NCI-H2227 (cell line): ENCODE results near the gene TRAPPC12.
"Not testable (repeated sequence)": the region's sequence is repeated elsewhere in the genome, so short reads cannot be mapped to it uniquely, and the experiment has no call there.

ENCODE experiments used
- DNase-seq: peaks from one replicate; lab custom pipeline; 2025; ENCODE audit not compliant: unreplicated experiment; lab: John Stamatoyannopoulos, UW

Gene TRAPPC12

GRCh38 chr2:3498783-3499394 lies 119.4 kb downstream of the TRAPPC12 start:
- no peak for DNase-seq

DNA sequence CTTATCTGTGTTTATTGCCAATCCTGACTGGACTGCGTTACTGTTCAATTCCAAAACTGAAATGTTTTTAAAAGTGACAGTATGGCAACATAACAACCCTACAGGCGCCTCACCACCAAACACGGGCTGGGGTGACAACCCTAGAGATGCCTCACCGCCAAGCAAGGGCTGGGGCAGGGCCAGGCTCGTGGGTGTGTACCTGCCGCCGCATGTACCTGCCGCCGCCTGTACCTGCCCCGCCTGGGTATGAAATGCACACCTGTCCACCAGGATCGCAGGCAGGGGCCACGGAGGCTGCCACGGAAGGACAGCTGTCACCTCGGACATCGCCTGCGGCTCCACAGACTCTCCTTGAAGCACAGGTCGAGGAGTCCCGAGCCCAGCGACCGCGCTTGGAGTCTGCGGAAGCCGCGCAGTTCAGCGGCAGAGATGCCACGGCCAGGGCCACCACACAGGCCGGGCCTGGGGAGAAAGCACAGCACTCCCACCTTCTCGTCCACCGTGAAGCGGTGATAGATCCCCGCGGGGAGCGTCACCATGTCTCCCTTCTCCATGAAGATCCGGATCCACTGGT lies 120.9 kb downstream of the TRAPPC12 start:
- no peak for DNase-seq

- DNase-seq, result no peak
Observed at GRCh38 chr2:3503046-3503445, 123.6 kb downstream of the TRAPPC12 start.

DNA sequence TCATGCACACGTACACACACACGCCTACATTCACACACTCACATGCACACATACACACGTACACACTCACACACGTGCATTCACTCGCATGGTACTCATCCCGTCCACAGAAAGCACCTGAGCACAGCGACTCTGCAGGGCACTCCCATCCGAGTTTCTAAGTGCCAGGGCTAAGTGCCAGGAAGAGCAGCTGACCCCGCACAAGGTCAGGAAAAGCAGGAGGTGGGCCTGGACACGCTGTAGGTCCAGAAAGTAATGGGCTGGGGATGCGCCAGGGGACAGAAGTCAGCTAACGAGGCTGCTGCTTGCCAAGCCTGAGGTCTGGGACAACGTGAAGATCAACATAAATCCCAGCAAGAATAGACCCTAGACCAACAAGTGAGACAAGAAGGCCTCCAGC lies 124.0 kb downstream of the TRAPPC12 start:
- DNase-seq, result no peak

- no peak for DNase-seq
Observed at GRCh38 chr2:3504741-3505140, 125.2 kb downstream of the TRAPPC12 start.

- no peak for DNase-seq
Observed at GRCh38 chr2:3505771-3506170, 126.3 kb downstream of the TRAPPC12 start.

- no peak for DNase-seq
Observed at GRCh38 chr2:3512086-3512485, 132.6 kb downstream of the TRAPPC12 start.

DNA sequence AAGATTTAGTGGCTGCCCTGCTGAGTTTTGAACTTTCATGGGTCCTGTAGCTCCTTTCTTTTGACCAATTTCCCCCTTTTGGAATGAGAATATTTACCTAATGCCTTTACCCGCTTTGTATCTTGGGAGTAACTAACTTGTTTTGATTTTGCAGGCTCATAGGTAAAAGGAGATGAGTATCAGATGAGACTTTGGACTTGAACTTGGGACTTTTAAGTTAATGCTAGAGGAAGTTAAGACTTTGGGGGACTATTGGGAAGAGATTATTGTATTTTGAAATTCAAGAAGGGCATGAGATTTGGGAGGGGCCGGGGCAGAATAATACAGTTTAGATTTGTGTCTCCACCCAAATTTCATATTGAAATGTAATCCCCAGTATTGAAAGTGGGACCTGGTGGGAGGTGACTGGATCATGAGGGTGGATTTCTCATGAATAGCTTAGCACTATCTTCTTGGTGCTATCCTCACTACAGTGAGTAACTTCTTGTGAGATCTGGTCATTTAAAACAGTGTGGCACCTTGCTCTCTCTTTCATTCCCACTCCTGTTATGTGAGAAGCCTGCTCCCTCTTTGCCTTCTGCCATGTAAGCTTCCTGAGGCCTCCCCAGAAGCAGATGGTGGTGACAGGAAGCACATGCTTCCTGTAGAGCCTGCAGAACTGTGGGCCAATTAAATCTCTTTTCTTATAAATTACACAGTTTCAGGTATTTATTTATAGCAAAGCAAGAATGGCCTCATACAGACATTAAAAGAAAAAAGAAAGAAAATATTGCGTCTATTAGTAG lies 133.7 kb downstream of the TRAPPC12 start:
- no peak for DNase-seq

DNA sequence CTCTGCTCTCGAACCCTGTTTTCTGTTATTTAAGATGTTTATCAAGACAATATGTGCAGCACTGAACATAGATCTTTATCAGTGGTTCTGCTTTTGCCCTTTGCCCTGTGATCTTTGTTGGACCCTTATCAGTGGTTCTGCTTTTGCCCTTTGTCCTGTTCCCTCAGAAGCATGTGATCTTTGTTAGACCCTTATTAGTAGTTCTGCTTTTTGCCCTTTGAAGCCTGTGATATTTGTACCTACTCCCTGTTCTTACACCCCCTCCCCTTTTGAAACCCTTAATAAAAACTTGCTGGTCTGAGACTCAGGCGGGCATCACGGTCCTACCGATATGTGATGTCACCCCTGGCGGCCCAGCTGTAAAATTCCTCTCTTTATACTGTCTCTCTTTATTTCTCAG lies 135.9 kb downstream of the TRAPPC12 start:
- DNase-seq, result not testable (repeated sequence)

- DNase-seq, result no peak
Observed at GRCh38 chr2:3516831-3517230, 137.3 kb downstream of the TRAPPC12 start.

DNA sequence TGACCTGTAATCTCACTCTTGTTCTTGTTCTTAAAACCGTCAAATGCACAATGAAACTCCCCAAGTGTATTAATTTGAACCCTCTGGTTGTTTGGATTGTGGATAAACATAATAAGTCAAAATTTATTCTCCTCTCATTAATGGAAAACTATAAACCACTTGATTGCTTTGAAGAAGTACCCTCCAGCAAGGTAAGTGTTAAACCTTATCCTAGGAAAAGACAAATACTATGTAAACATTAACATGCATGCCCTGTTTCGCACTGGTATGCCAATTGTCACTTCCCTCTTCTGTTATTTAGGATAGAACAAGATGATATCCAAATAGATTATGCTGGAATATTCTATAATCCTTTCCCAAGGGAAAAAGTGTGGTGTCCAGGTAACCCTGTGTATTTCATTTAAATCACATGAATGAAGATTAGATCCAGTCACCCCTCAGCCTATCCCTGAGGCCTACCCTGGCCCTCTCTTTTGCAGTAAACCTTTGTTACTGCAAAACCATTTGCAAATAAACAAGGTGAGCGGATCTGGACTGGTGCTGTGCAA lies 138.5 kb downstream of the TRAPPC12 start:
- DNase-seq, result no peak

- DNase-seq, result peak; percentile 99
Observed at GRCh38 chr2:3518496-3519254, 139.2 kb downstream of the TRAPPC12 start.

DNA sequence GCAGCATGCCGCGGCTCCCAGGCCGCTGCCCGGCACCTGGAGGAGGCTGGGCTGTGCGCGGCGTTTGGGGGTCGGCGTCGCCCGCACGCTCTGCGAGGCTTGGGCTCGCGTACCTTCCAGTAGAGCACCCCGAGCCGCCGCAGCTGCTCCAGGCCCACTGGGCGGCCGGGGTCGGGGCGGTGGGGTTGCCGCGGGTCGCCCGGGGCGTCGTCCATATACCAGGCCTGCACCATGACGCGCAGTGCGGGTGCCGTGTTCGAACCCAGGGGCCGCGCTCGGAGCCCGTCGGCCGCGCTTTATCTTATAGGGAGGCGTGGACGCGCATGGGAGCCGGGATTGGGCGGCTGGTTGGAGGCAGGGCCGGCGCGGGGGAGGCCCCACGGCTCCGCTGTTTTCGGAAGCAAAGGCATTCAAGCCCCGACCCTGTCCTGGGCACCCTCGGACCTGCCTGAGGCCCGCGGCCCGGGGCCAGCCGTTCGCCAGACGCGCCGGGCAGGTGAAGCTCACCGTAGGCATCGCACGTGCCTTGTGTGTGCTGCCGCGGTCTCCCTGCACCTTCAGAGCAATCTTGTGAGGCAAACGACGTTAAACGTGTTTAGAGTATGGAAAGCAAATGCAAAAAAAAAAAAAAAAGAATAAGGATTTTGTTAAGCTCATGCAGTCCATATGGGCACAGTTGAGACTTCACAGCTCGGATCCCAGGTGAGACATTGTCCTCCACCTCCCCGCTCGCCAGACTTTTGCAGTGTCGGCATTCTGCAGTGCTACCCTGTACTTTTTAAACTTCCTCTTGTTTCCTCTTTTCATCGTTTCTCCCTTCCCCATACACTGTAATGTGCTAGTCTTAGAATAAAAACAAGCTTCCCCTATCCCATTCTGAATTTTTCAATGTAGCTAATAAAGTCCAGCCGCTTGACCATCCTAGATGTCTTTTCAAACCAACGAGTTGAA lies 140.0 kb downstream of the TRAPPC12 start, which contains the start of gene ADI1:
ADI1 (minus strand) TSS at position 277 of the 951 bp plus-strand sequence; CDS start at position 233, 44 bp downstream.
- peak; percentile 92 for DNase-seq

DNA sequence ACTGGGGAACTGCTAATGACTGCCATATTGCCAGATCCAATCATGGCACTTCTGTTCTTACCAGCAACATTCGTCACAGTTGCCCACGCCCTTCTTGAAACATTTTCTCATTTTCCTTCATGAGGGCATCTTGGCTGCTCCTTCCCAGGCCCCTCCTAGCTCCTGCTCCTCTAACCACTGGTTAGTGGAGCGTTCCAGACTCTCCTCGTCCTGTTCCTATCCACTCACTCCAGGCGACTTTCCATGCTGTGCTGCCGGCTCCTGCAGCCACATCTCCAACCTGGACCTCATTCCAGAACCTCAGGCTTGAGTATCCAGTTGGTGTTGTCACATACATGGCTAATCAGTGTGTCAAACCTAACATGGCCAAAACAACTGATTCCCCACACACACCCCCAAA lies 141.1 kb downstream of the TRAPPC12 start:
- DNase-seq, result no peak

- no peak for DNase-seq
Observed at GRCh38 chr2:3522961-3523421, 143.5 kb downstream of the TRAPPC12 start.

GRCh38 chr2:3523551-3524041 lies 144.1 kb downstream of the TRAPPC12 start:
- DNase-seq, result no peak

DNA sequence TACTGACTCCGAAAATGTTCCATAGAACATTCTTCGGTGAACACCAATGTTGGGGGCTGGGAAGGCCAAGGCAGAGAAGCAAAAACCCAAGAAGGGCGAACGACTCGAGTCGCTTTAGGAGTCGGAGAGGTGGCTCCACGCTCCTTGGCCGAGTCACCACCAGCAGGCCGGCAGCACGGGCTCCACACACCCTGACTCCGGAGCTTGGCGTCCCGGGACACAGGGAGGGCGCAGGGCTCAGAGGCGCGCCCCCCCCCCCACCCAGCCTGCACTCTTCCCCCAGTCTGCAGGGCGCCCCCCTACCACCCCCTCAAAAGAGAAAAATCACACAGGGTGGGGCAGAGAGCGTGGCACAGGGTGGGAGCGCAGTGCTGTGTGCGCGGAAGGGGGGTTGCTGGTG lies 147.4 kb downstream of the TRAPPC12 start:
- DNase-seq, result no peak

DNA sequence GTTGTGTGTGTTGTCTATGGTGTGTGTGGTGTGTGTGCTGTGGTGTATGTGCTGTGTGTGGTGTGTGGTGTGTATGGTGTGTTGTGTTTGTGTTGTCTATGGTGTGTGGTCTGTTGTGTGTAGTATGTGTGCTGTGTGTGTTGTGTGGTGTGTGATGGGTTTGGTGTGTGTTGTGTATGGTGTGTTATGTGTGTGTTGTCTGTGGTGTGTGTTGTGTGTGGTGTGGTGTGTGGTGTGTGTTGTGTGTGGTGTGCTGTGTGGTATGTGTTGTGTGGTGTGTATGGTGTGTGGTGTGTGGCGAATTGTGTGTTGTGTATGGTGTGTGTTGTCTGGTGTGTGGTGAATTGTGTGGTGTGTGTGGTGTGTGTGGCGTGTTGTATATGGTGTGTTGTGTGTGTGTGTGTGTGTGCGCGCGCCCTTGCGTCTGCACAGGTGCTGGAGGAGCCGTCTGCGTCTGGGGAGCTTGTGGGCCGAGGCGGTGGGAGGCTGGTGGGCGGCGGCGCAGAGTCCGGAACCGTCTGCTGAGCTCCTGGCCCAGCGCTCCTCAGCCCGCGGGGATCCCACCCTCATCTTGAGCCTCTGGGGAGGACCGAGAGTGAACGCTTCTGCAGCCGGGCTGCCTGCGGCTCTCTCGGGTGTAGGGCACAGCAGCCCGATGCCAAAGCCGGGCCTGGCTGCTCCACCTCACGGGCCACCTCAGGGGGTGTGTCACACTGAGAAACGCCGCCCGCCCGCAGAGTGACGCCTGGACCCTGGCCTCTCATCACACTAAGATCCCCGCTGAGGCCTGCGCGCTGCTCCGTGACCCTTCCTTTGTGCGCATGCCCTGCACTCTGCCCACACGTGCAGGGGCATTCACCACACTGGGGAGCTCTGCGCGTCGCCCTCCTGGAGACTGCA lies 148.6 kb downstream of the TRAPPC12 start:
- no peak for DNase-seq
